ENCODE results near the gene CDC42BPG. TPM values are rescaled to one million over a fixed set of nuclear protein-coding genes. Genes with fewer than 3 reads are reported as not detected.

CDC42BPG gene
- total RNA-seq, 1 experiment from 2014 or later, result 30.1 TPM

DNA sequence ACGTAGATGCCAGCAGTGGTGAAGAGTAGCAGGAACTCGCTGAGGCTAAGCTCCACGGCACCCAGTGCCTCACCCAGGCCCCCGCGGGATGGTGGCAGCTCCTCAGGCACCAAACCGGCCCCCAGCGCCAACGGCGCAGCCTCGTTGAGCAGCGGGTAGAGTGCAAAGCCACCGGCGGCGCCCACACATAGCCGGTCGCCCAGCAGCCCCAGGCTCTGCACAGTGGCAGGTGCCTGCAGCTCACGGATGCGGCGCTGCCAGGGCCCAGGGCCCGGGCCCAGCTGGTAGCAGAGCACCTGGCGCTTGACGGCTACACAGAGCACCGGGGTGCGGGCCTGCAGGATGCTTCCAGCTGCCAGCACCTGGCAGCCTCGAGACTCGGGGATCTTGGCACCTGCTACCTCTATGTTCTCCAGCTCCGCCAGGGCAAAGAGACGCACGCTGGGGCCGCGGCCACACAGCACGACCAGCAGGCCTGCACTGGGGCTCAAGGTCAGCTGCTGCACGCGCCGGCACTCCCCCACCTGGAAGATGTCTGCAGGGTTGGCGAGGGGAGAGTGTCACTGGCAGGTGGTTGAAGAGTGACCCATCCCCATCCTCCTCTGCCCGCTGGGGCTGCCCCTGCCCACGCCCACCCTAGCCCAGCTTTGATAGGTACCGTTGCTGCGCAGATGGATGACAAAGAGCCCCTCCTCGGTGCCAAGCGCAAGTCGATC is 14.8 kb downstream of the CDC42BPG start:
- no peak overlapping the region for H3K4me2 ChIP-seq (ENCODE audit: low read length)
- no peak overlapping the region for H3K27ac ChIP-seq (ENCODE audit: low read depth, low read length)
- DNase-seq (ENCODE audit: low read depth, low spot score) (no peak), ATAC-seq (no peak)
- H3K36me3 ChIP-seq (ENCODE audit: control insufficient read depth in 1 of 2, insufficient read depth in 2 of 2, low read length in 2 of 2), result peaks cover 17 to 19% of the 10 kb centered on the region in 2 experiments; a peak in 2 of 4 replicates
- intact Hi-C loops (cut with micrococcal nuclease), result no loop called here
- TF ChIP-seq CBX3 (IDR thresholded peaks at IDR 0.05; ENCODE audit: low read depth), result no peak
- no peak for TF ChIP-seq SIN3A (IDR thresholded peaks at IDR 0.05; ENCODE audit: low read depth)
- TF ChIP-seq SP1 (IDR thresholded peaks at IDR 0.05; ENCODE audit: low read depth), result no peak
- no peak for TF ChIP-seq ZFX (IDR thresholded peaks at IDR 0.05)
- no peak for TF ChIP-seq EGR1 (IDR thresholded peaks at IDR 0.05; ENCODE audit: low read depth)
- TF ChIP-seq SRF (IDR thresholded peaks at IDR 0.05; ENCODE audit: low read depth), result no peak
- TF ChIP-seq POLR2AphosphoS5 (IDR thresholded peaks at IDR 0.05; ENCODE audit: low read depth, low read length), result no peak
- TF ChIP-seq ATF3 (IDR thresholded peaks at IDR 0.05), result no peak
- TF ChIP-seq CEBPB (IDR thresholded peaks at IDR 0.05; ENCODE audit: low read depth), result no peak
- no peak for TF ChIP-seq FOSL1 (IDR thresholded peaks at IDR 0.05; ENCODE audit: low read depth)
- TF ChIP-seq, protein P1, sequence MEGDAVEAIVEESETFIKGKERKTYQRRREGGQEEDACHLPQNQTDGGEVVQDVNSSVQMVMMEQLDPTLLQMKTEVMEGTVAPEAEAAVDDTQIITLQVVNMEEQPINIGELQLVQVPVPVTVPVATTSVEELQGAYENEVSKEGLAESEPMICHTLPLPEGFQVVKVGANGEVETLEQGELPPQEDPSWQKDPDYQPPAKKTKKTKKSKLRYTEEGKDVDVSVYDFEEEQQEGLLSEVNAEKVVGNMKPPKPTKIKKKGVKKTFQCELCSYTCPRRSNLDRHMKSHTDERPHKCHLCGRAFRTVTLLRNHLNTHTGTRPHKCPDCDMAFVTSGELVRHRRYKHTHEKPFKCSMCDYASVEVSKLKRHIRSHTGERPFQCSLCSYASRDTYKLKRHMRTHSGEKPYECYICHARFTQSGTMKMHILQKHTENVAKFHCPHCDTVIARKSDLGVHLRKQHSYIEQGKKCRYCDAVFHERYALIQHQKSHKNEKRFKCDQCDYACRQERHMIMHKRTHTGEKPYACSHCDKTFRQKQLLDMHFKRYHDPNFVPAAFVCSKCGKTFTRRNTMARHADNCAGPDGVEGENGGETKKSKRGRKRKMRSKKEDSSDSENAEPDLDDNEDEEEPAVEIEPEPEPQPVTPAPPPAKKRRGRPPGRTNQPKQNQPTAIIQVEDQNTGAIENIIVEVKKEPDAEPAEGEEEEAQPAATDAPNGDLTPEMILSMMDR (IDR thresholded peaks at IDR 0.05 in 2 of 3, conservative IDR thresholded peaks at IDR 0.05 in 1 of 3; ENCODE audit: borderline replicate concordance in 1 of 3, insufficient read depth in 1 of 3, low read depth in 2 of 3, low read length in 2 of 3), result no peak
- TF ChIP-seq POLR2A (IDR thresholded peaks at IDR 0.05; ENCODE audit: borderline replicate concordance, extremely low read depth, insufficient read depth, insufficient read length), result no peak
- no peak for TF ChIP-seq YY1 (IDR thresholded peaks at IDR 0.05; ENCODE audit: extremely low read depth, insufficient replicate concordance, low read depth, low read length)
- TF ChIP-seq TCF7L2 (IDR thresholded peaks at IDR 0.05; ENCODE audit: borderline replicate concordance, extremely low read depth, insufficient read depth, insufficient read length), result no peak
- no peak for TF ChIP-seq ELF1 (IDR thresholded peaks at IDR 0.05; ENCODE audit: borderline replicate concordance, low read depth)
- TF ChIP-seq, protein P2, sequence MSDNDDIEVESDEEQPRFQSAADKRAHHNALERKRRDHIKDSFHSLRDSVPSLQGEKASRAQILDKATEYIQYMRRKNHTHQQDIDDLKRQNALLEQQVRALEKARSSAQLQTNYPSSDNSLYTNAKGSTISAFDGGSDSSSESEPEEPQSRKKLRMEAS (IDR thresholded peaks at IDR 0.05), result no peak
- TF ChIP-seq RAD21 (IDR thresholded peaks at IDR 0.05; ENCODE audit: low read depth), result no peak
- TF ChIP-seq JUND (IDR thresholded peaks at IDR 0.05), result no peak
- TF ChIP-seq ZNF274 (IDR thresholded peaks at IDR 0.05; ENCODE audit: low read depth, low read length), result no peak
- H3K27me3 ChIP-seq (ENCODE audit: insufficient read depth, low read length), result no peaks in the 10 kb centered on the region
- no peaks in the 10 kb centered on the region for H4K20me1 ChIP-seq (ENCODE audit: insufficient read depth)
- POLR2A ChIA-PET, result no interaction called here
- no peaks in the 10 kb centered on the region for H3K9me2 ChIP-seq (ENCODE audit: insufficient read depth)
- no peak overlapping the region for H3K4me3 ChIP-seq (replicated peaks in 1 of 2; ENCODE audit: low read depth in 1 of 2, low read length in 2 of 2)
- CTCF ChIA-PET, result no interaction called here
- H3K9me3 ChIP-seq (ENCODE audit: control insufficient read depth in 1 of 2, insufficient read depth in 1 of 2, low read depth in 1 of 2, low read length in 2 of 2), result no peaks in the 10 kb centered on the region
- RAD21 ChIA-PET (ENCODE audit: low non-redundant PET in 1 of 2, low total read pairs in 2 of 2, uncharacterized antibody in 2 of 2, unreplicated experiment in 2 of 2), result no interaction called here
- no TSS peak for BruUV-seq (replicated peaks)
- H3K4me1 ChIP-seq (ENCODE audit: control insufficient read depth in 1 of 2, insufficient read depth in 2 of 2, low read length in 2 of 2), result peaks cover 0 to 4% of the 10 kb centered on the region in 2 experiments; a peak in 1 of 4 replicates
- H3K9ac ChIP-seq (ENCODE audit: low read length), result no peak overlapping the region
- no peaks in the 10 kb centered on the region for H3K79me2 ChIP-seq (ENCODE audit: insufficient read depth, low read length)
- H2AFZ ChIP-seq (ENCODE audit: low read depth, low read length, poor library complexity, severe bottlenecking), result no peak overlapping the region
